Measurements from ENCODE around the gene IL17RD. TPM values are rescaled to one million over a fixed set of nuclear protein-coding genes. Genes with fewer than 3 reads are reported as not detected.

The IL17RD gene
- total and polyA plus RNA-seq, 2 donors (not counting 1 experiment from before 2014, with no cell fraction given): 0.05 TPM; not detected in 1

DNA sequence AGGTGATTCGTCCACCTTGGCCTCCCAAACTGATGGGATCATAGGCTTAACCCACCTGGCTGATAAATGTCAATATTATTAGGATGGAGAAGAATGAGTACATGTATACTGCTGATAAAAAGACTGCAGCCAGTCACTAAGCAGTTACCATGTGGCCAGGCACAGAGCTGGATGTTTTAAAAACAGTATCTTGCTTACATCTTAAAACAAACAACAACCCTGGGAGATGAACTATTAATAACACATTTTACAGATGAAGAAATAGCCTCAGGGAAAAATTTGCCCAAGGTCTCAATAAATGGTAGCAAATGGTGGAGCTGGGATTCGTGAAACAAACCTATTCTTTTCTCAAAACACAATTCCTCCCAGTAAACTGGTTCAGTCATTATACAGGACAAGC, 18.1 kb downstream of the IL17RD start:
- ChIA-PET POLR2A (no interaction called here), CTCF (interaction anchor here (0.6 to 1.4 kb wide), 3 partner anchors 10 to 109 kb away, joined by 3 to 4 read pairs (median 3); no protein-coding TSS in a partner anchor)
- H3K27ac ChIP-seq (ENCODE audit: low read length in 2 of 2): no peak overlapping the region
- Mint-ChIP-seq H3K27me3 (peaks cover 40% of the 10 kb centered on the region), H3K4me3 (no peak overlapping the region), H3K9me3 (ENCODE audit: insufficient read depth) (no peaks in the 10 kb centered on the region), H3K4me1 (no peaks in the 10 kb centered on the region), H3K27ac (no peak overlapping the region)
- H2AFZ ChIP-seq (ENCODE audit: insufficient read depth, low read depth, low read length, poor library complexity, severe bottlenecking): no peak overlapping the region
- H3K4me2 ChIP-seq (replicated peaks; ENCODE audit: low read depth, low read length, poor library complexity, severe bottlenecking): no peak overlapping the region
- DNase-seq (no peak), ATAC-seq (ENCODE audit: low read depth) (no peak)
- peaks cover 0 to 22% (median 6%) of the 10 kb centered on the region in 4 experiments for H3K27me3 ChIP-seq (replicated peaks in 1 of 4; ENCODE audit: control extremely low read depth in 1 of 4, control insufficient read depth in 3 of 4, insufficient read depth in 4 of 4, low read length in 3 of 4)
- H3K9me3 ChIP-seq (ENCODE audit: control extremely low read depth in 1 of 3, control insufficient read depth in 2 of 3, insufficient read depth in 1 of 3, low read length in 2 of 3): no peaks in the 10 kb centered on the region
- no peaks in the 10 kb centered on the region for H4K20me1 ChIP-seq (ENCODE audit: control insufficient read depth, insufficient read depth, low read length, poor library complexity, severe bottlenecking)
- no peak overlapping the region for H3K4me3 ChIP-seq (ENCODE audit: control extremely low read depth in 1 of 5, extremely low read depth in 1 of 5, insufficient read depth in 1 of 5, low read depth in 2 of 5, low read length in 4 of 5)
- H3K4me1 ChIP-seq (ENCODE audit: control insufficient read depth in 2 of 2, insufficient read depth in 2 of 2, low read length in 2 of 2): no peaks in the 10 kb centered on the region
- intact Hi-C loops (cut with micrococcal nuclease): no loop called here
- TF ChIP-seq, protein P1, sequence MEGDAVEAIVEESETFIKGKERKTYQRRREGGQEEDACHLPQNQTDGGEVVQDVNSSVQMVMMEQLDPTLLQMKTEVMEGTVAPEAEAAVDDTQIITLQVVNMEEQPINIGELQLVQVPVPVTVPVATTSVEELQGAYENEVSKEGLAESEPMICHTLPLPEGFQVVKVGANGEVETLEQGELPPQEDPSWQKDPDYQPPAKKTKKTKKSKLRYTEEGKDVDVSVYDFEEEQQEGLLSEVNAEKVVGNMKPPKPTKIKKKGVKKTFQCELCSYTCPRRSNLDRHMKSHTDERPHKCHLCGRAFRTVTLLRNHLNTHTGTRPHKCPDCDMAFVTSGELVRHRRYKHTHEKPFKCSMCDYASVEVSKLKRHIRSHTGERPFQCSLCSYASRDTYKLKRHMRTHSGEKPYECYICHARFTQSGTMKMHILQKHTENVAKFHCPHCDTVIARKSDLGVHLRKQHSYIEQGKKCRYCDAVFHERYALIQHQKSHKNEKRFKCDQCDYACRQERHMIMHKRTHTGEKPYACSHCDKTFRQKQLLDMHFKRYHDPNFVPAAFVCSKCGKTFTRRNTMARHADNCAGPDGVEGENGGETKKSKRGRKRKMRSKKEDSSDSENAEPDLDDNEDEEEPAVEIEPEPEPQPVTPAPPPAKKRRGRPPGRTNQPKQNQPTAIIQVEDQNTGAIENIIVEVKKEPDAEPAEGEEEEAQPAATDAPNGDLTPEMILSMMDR (IDR thresholded peaks at IDR 0.05): no peak
- no peak for TF ChIP-seq EZH2 (IDR thresholded peaks at IDR 0.05; ENCODE audit: borderline replicate concordance, insufficient read depth, low read depth, low read length, poor library complexity, severe bottlenecking)
- H3K36me3 ChIP-seq (replicated peaks in 1 of 2; ENCODE audit: control extremely low read depth in 1 of 2, control insufficient read depth in 1 of 2, extremely low read depth in 1 of 2, insufficient read depth in 2 of 2, low read length in 1 of 2): no peaks in the 10 kb centered on the region
- H3K79me2 ChIP-seq (ENCODE audit: control insufficient read depth, insufficient read depth, low read length): no peaks in the 10 kb centered on the region
- WGBS (ENCODE audit: insufficient coverage): no CpG with 5 or more reads among the region's 2 CpGs
- H3K9ac ChIP-seq (ENCODE audit: low read length): no peak overlapping the region

DNA sequence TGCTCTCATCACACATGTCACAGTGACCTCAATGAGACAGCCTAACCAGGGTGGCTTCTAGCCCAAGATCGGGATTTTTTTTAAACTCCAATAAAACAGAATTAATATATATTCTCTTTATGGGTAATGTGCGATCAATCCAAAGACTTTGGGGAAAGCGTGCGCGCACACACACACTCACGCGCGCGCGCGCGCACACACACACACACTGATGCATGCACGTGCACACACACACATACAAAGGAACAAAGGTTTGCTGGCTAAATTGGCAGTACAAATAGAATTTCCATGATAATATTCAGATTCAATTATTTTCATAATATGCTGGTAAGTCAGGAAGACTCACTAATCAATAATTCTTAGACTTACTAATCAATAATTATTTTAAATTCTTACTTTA, 19.3 kb downstream of the IL17RD start:
- Histone ChIP-seq H3K27me3 (replicated peaks in 1 of 4; ENCODE audit: control extremely low read depth in 1 of 4, control insufficient read depth in 3 of 4, insufficient read depth in 4 of 4, low read length in 3 of 4) (peaks cover 0 to 17% (median 6%) of the 10 kb centered on the region in 4 experiments), H2AFZ (ENCODE audit: insufficient read depth, low read depth, low read length, poor library complexity, severe bottlenecking) (no peak overlapping the region), H3K4me1 (ENCODE audit: control insufficient read depth in 2 of 2, insufficient read depth in 2 of 2, low read length in 2 of 2) (no peaks in the 10 kb centered on the region), H3K79me2 (ENCODE audit: control insufficient read depth, insufficient read depth, low read length) (no peaks in the 10 kb centered on the region), H3K4me2 (replicated peaks; ENCODE audit: low read depth, low read length, poor library complexity, severe bottlenecking) (no peak overlapping the region), H3K4me3 (ENCODE audit: control extremely low read depth in 1 of 5, extremely low read depth in 1 of 5, insufficient read depth in 1 of 5, low read depth in 2 of 5, low read length in 4 of 5) (no peak overlapping the region), H3K27ac (ENCODE audit: low read length in 2 of 2) (no peak overlapping the region), H3K36me3 (replicated peaks in 1 of 2; ENCODE audit: control extremely low read depth in 1 of 2, control insufficient read depth in 1 of 2, extremely low read depth in 1 of 2, insufficient read depth in 2 of 2, low read length in 1 of 2) (no peaks in the 10 kb centered on the region), H4K20me1 (ENCODE audit: control insufficient read depth, insufficient read depth, low read length, poor library complexity, severe bottlenecking) (no peaks in the 10 kb centered on the region), H3K9ac (ENCODE audit: low read length) (no peak overlapping the region), H3K9me3 (ENCODE audit: control extremely low read depth in 1 of 3, control insufficient read depth in 2 of 3, insufficient read depth in 1 of 3, low read length in 2 of 3) (no peaks in the 10 kb centered on the region)
- no peak overlapping the region for H3K4me3 Mint-ChIP-seq
- intact Hi-C loops (cut with micrococcal nuclease): no loop called here
- no CpG with 5 or more reads among the region's 13 CpGs for WGBS (ENCODE audit: insufficient coverage)
- no peak for DNase-seq
- H3K27ac Mint-ChIP-seq: no peak overlapping the region
- H3K27me3 Mint-ChIP-seq: peaks cover 41% of the 10 kb centered on the region
- no peak for ATAC-seq (ENCODE audit: low read depth)
- POLR2A ChIA-PET: no interaction called here
- H3K9me3 Mint-ChIP-seq (ENCODE audit: insufficient read depth): no peaks in the 10 kb centered on the region
- no peaks in the 10 kb centered on the region for H3K4me1 Mint-ChIP-seq
- CTCF ChIA-PET: interaction anchor here (1.4 kb wide), 1 partner anchor 9 kb away, joined by 4 read pairs; no protein-coding TSS in a partner anchor
- TF ChIP-seq EZH2 (IDR thresholded peaks at IDR 0.05; ENCODE audit: borderline replicate concordance, insufficient read depth, low read depth, low read length, poor library complexity, severe bottlenecking): no peak
- TF ChIP-seq, protein P1 (IDR thresholded peaks at IDR 0.05): no peak

Data from B cell (primary cell).